Lung (tissue), 12 donors: Measurements from ENCODE around the gene UBE2G2. TPM values are rescaled to one million over a fixed set of nuclear protein-coding genes. Genes with fewer than 3 reads are reported as not detected.

Source experiments
- ATAC-seq: fragments of 200-7000 bp; cut with Tn5 transposase; one replicate; pipeline ENCODE4 v1.9.1; 2020; ENCODE audit warnings: moderate number of reproducible peaks; ENCODE audit not compliant: insufficient read depth, low FRiP score
- DNase-seq, 3 donors: peaks; one replicate each; pipeline ENCODE4 v3.0.0-alpha.2; 2013 to 2017
- H3K27ac ChIP-seq, 2 donors: one replicate each; pipeline ENCODE4 v1.5.1; 2013; ENCODE audit warnings: mild to moderate bottlenecking in 2 of 2, moderate library complexity in 2 of 2, control low read depth in 1 of 2, inconsistent platforms in 1 of 2, low read depth in 1 of 2, low read length in 1 of 2
- H3K27me3 ChIP-seq, 3 donors: one replicate each; pipeline ENCODE4 v1.5.1; 2013; ENCODE audit warnings: low read length in 2 of 3; ENCODE audit not compliant: control insufficient read depth in 3 of 3, insufficient read depth in 3 of 3
- H3K36me3 ChIP-seq, 4 donors: one replicate each; pipeline ENCODE4 v1.5.1; 2013; ENCODE audit warnings: low read length in 4 of 4, mild to moderate bottlenecking in 1 of 4, moderate library complexity in 1 of 4; ENCODE audit not compliant: control insufficient read depth in 4 of 4, insufficient read depth in 4 of 4
- H3K4me1 ChIP-seq, 5 donors: one replicate each; pipeline ENCODE4 v1.5.1; 2013; ENCODE audit warnings: low read length in 5 of 5, mild to moderate bottlenecking in 2 of 5, moderate library complexity in 1 of 5; ENCODE audit not compliant: control insufficient read depth in 5 of 5, insufficient read depth in 5 of 5
- H3K4me3 ChIP-seq: one replicate; pipeline ENCODE4 v1.5.1; 2013; ENCODE audit warnings: mild to moderate bottlenecking, control low read depth, moderate library complexity
- H3K9ac ChIP-seq, 2 donors: one replicate each; pipeline ENCODE4 v1.5.1; 2013; ENCODE audit warnings: low read length in 2 of 2, control low read depth in 1 of 2; ENCODE audit not compliant: insufficient read depth in 1 of 2
- H3K9me3 ChIP-seq, 4 donors: one replicate each; pipeline ENCODE4 v1.5.1; 2013; ENCODE audit warnings: low read length in 3 of 4, mild to moderate bottlenecking in 1 of 4, moderate library complexity in 1 of 4; ENCODE audit not compliant: control insufficient read depth in 4 of 4, insufficient read depth in 3 of 4
- WGBS, 2 donors: extraction: QIAGEN DNeasy Blood & Tissue Kit; methylation state at CpG; one replicate each; pipeline ENCODE4 v1.1.7; 2013; 5-methylcytosine and 5-hydroxymethylcytosine counted together
- polyA plus RNA-seq, 2 donors: library from polyadenylated mRNA; stranded (reverse); fragments of 200-250 nt; gene quantifications; one replicate each; pipeline ENCODE4 v1.2.1, GENCODE V29; 2013
- total RNA-seq, 2 donors: library from RNA; depleted of rRNA in 1 of 2; stranded (reverse); fragments of >200 nt in 1 of 2; gene quantifications; one replicate each; pipeline ENCODE4 v1.2.1, GENCODE V29; 2014 to 2021
- TF ChIP-seq, protein P1 (sequence below): IDR thresholded peaks from 2 replicates; pipeline ENCODE4 v1.5.1; 2012; ENCODE audit warnings: mild to moderate bottlenecking; ENCODE audit errors: control extremely low read depth, extremely low read depth
- donor health status: control.
- donor health status: control.
- donor health status: Bipolar disorder and iron deficiency.
- donor health status: healthy.
- donor health status: DM: yes; HTN: yes; CAD: no.

The UBE2G2 gene
- total and polyA plus RNA-seq, 4 donors: 35.6 to 93.2 (median 67.5) TPM

DNA sequence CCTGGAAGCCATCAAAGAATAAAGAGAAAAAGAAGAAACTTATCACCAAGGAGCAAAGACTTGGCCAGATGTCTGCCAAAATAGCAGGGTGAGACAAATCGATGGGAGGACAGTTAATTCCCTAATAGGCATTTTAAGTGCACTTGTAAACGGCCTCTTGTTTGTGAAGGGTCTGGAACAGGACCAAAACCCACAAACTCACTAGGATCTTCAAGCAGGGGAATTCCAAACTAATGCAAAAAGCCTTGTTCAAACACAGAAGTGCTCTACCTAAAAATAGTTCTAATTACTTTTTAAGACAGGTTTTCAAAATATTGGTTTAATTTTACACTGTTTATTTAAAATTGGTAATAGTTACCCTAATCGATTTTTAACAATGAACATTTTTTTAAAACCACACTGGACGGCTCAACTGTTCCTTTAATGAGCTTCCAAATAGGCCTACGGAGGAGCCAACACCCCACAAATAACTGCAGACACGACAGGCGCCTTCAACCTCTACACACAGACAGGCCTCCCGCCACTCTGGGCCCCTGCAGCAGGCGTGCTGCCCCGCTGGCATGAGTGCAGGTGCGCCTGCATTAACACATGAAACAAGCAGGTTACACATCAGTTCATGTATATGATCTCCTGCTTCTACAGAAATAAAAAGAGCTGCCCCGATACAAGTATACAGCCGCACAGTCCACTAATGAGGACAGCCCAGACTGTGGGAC lies 15.8 kb downstream of the UBE2G2 start:
- peaks cover 0 to 6% (median 4%) of the 10 kb centered on the region in 4 donors for H3K36me3 ChIP-seq
- ATAC-seq (no peak), DNase-seq (peak in 2 of 3 donors; percentile 26 to 62)
- peaks cover 0 to 10% (median 0%) of the 10 kb centered on the region in 5 donors for H3K4me1 ChIP-seq
- no peaks in the 10 kb centered on the region for H3K9me3 ChIP-seq
- no peak overlapping the region for H3K4me3 ChIP-seq
- 65 to 87% methylated on average over 13 of the region's 13 CpGs for WGBS, 2 donors
- TF ChIP-seq, protein P1, sequence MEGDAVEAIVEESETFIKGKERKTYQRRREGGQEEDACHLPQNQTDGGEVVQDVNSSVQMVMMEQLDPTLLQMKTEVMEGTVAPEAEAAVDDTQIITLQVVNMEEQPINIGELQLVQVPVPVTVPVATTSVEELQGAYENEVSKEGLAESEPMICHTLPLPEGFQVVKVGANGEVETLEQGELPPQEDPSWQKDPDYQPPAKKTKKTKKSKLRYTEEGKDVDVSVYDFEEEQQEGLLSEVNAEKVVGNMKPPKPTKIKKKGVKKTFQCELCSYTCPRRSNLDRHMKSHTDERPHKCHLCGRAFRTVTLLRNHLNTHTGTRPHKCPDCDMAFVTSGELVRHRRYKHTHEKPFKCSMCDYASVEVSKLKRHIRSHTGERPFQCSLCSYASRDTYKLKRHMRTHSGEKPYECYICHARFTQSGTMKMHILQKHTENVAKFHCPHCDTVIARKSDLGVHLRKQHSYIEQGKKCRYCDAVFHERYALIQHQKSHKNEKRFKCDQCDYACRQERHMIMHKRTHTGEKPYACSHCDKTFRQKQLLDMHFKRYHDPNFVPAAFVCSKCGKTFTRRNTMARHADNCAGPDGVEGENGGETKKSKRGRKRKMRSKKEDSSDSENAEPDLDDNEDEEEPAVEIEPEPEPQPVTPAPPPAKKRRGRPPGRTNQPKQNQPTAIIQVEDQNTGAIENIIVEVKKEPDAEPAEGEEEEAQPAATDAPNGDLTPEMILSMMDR: no peak
- H3K9ac ChIP-seq: no peak overlapping the region
- no peaks in the 10 kb centered on the region for H3K27me3 ChIP-seq
- H3K27ac ChIP-seq: no peak overlapping the region

DNA sequence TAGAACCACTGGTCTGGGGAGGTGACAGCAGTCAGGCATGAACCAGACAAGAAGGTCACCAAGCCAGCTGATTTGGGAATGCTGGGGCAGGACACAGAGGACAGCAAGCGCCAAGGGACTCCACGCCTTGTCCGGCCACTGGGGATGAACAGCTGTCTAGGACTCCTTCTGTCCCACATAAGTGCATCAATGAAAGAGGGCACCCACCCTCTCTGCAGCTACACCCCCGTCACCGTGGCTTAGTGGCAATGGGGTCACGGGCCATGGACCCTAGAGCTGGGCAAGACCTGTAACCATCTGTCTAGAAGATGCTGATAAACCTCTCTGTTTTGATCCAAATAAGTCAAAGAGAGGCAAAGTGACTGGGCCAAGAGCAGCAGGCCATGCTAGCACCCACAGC lies 16.8 kb downstream of the UBE2G2 start:
- H3K4me1 ChIP-seq: peaks cover 0 to 12% (median 5%) of the 10 kb centered on the region in 5 donors
- no peak overlapping the region for H3K4me3 ChIP-seq
- WGBS, 2 donors: 98 to 99% methylated on average over 6 of the region's 6 CpGs
- TF ChIP-seq, protein P1: no peak
- H3K27me3 ChIP-seq: no peaks in the 10 kb centered on the region
- H3K36me3 ChIP-seq: peaks cover 0 to 7% (median 3%) of the 10 kb centered on the region in 4 donors
- no peak for DNase-seq
- no peak overlapping the region for H3K27ac ChIP-seq
- H3K9me3 ChIP-seq: no peaks in the 10 kb centered on the region
- ATAC-seq: no peak
- H3K9ac ChIP-seq: no peak overlapping the region

DNA sequence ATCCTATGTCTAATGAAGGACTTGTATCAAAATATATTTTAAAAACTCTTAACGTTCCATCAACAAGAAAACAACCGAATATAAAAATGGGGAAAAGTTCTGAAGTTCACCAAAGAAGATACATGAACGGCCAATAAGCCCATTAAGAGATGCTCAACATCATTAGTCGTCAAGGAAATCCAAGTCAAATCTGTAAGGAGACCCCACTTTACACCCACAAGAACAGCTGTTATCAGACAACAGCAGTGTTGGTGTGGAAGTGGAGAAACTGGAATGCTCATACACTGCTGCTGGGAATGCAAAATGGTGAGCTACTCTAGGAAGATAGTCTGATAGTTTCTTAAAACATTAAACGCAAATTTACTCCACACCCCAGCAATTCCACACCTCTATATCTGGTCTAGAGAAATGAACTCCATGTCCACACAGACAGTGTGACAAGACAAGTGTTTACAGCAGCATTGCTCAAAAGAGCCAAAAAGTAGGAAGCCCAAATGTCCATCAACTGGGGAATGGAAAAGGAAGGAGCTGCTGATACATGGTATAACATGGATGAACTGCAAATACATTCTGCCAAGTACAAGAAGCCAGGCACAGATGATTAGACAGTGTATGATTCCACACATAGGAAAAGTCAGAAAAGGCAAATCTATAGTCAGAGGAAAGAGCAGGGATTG lies 18.5 kb downstream of the UBE2G2 start:
- no peaks in the 10 kb centered on the region for H3K9me3 ChIP-seq
- H3K36me3 ChIP-seq: peaks cover 2 to 7% (median 3%) of the 10 kb centered on the region in 4 donors
- H3K4me3 ChIP-seq: no peak overlapping the region
- TF ChIP-seq, protein P1: no peak
- no peak overlapping the region for H3K9ac ChIP-seq
- H3K27ac ChIP-seq: no peak overlapping the region
- peaks cover 0 to 16% (median 5%) of the 10 kb centered on the region in 5 donors for H3K4me1 ChIP-seq
- no peaks in the 10 kb centered on the region for H3K27me3 ChIP-seq
- no peak for DNase-seq
- 96% methylated on average over 5 of the region's 5 CpGs for WGBS, 2 donors
- no peak for ATAC-seq
